ENCODE results near the gene AP3B1. TPM values are rescaled to one million over a fixed set of nuclear protein-coding genes. Genes with fewer than 3 reads are reported as not detected.

The AP3B1 gene
- total RNA-seq, 1 donor from 2014 or later = 14.3 TPM

GRCh38 chr5:78268356-78268755 is 26.1 kb downstream of the AP3B1 start:
- no peaks in the 10 kb centered on the region for H3K36me3 Mint-ChIP-seq (ENCODE audit: unreplicated experiment)
- no peak for TF ChIP-seq CTCF (IDR thresholded peaks at IDR 0.05; ENCODE audit: partially characterized antibody, unreplicated experiment)
- H3K9me3 Mint-ChIP-seq (ENCODE audit: unreplicated experiment) = no peaks in the 10 kb centered on the region
- no peak for DNase-seq
- no peaks in the 10 kb centered on the region for H3K4me1 Mint-ChIP-seq (ENCODE audit: low read depth, unreplicated experiment)
- no peak overlapping the region for H3K4me3 Mint-ChIP-seq (ENCODE audit: unreplicated experiment)
- H3K27ac Mint-ChIP-seq (ENCODE audit: unreplicated experiment) = no peak overlapping the region
- H3K27me3 Mint-ChIP-seq (ENCODE audit: unreplicated experiment) = no peaks in the 10 kb centered on the region

- TF ChIP-seq CTCF (IDR thresholded peaks at IDR 0.05; ENCODE audit: partially characterized antibody, unreplicated experiment) = no peak
- H3K4me3 Mint-ChIP-seq (ENCODE audit: unreplicated experiment) = no peak overlapping the region
- no peak for DNase-seq
- no peaks in the 10 kb centered on the region for H3K9me3 Mint-ChIP-seq (ENCODE audit: unreplicated experiment)
- H3K27ac Mint-ChIP-seq (ENCODE audit: unreplicated experiment) = no peak overlapping the region
- no peaks in the 10 kb centered on the region for H3K36me3 Mint-ChIP-seq (ENCODE audit: unreplicated experiment)
- H3K27me3 Mint-ChIP-seq (ENCODE audit: unreplicated experiment) = no peaks in the 10 kb centered on the region
- no peaks in the 10 kb centered on the region for H3K4me1 Mint-ChIP-seq (ENCODE audit: low read depth, unreplicated experiment)
These were observed 29.3 kb downstream of the AP3B1 start for GRCh38 chr5:78265163-78265562.

GRCh38 chr5:78264600-78264999 is 29.9 kb downstream of the AP3B1 start:
- Mint-ChIP-seq H3K4me3 (ENCODE audit: unreplicated experiment) (no peak overlapping the region), H3K36me3 (ENCODE audit: unreplicated experiment) (no peaks in the 10 kb centered on the region), H3K27me3 (ENCODE audit: unreplicated experiment) (no peaks in the 10 kb centered on the region), H3K4me1 (ENCODE audit: low read depth, unreplicated experiment) (no peaks in the 10 kb centered on the region), H3K9me3 (ENCODE audit: unreplicated experiment) (no peaks in the 10 kb centered on the region), H3K27ac (ENCODE audit: unreplicated experiment) (no peak overlapping the region)
- DNase-seq = no peak
- TF ChIP-seq CTCF (IDR thresholded peaks at IDR 0.05; ENCODE audit: partially characterized antibody, unreplicated experiment) = no peak

- no peak for TF ChIP-seq CTCF (IDR thresholded peaks at IDR 0.05; ENCODE audit: partially characterized antibody, unreplicated experiment)
- no peak for DNase-seq
- H3K4me1 Mint-ChIP-seq (ENCODE audit: low read depth, unreplicated experiment) = no peaks in the 10 kb centered on the region
- H3K4me3 Mint-ChIP-seq (ENCODE audit: unreplicated experiment) = no peak overlapping the region
- peaks cover 13% of the 10 kb centered on the region for H3K36me3 Mint-ChIP-seq (ENCODE audit: unreplicated experiment)
- no peaks in the 10 kb centered on the region for H3K27me3 Mint-ChIP-seq (ENCODE audit: unreplicated experiment)
- H3K9me3 Mint-ChIP-seq (ENCODE audit: unreplicated experiment) = no peaks in the 10 kb centered on the region
- H3K27ac Mint-ChIP-seq (ENCODE audit: unreplicated experiment) = no peak overlapping the region
These were observed 33.7 kb downstream of the AP3B1 start for GRCh38 chr5:78260771-78261170.

GRCh38 chr5:78253201-78253600 is 41.3 kb downstream of the AP3B1 start:
- Mint-ChIP-seq H3K4me3 (ENCODE audit: unreplicated experiment) (no peak overlapping the region), H3K4me1 (ENCODE audit: low read depth, unreplicated experiment) (no peaks in the 10 kb centered on the region), H3K27ac (ENCODE audit: unreplicated experiment) (no peak overlapping the region), H3K36me3 (ENCODE audit: unreplicated experiment) (peaks cover 21% of the 10 kb centered on the region), H3K9me3 (ENCODE audit: unreplicated experiment) (no peaks in the 10 kb centered on the region), H3K27me3 (ENCODE audit: unreplicated experiment) (no peaks in the 10 kb centered on the region)
- DNase-seq = no peak
- no peak for TF ChIP-seq CTCF (IDR thresholded peaks at IDR 0.05; ENCODE audit: partially characterized antibody, unreplicated experiment)

All from glutamatergic neuron (in vitro differentiated cells).